Neural cell (in vitro differentiated cells): ENCODE results near the gene LGALS12. TPM values are rescaled to one million over a fixed set of nuclear protein-coding genes. Genes with fewer than 3 reads are reported as not detected.

Source experiments
- H2AFZ ChIP-seq: fragments of 200-600, 300-800 bp; sonication (generic), shearing (Covaris generic); 2 replicates; pipeline ENCODE4 v1.6.0; 2014; ENCODE audit warnings: low read depth, mild to moderate bottlenecking, antibody characterized with exemption, low read length, moderate library complexity
- H3F3A ChIP-seq: fragments of 200-600 bp; shearing (Covaris generic); 2 replicates; pipeline ENCODE4 v1.6.1; 2016; ENCODE audit warnings: mild to moderate bottlenecking, moderate library complexity, mixed read lengths, antibody characterized with exemption, low read length; ENCODE audit not compliant: insufficient read depth, poor library complexity, severe bottlenecking
- H3K27ac ChIP-seq: fragments of 200-600, 300-800 bp; sonication (generic), shearing (Covaris generic); 2 replicates; pipeline ENCODE4 v1.5.1; 2014; ENCODE audit warnings: mild to moderate bottlenecking, low read length, moderate library complexity
- H3K27me3 ChIP-seq: fragments of 300-800, 200-600 bp; sonication (generic), shearing (Covaris generic); 2 replicates; pipeline ENCODE4 v1.6.0; 2014; ENCODE audit warnings: mild to moderate bottlenecking, low read depth, low read length, moderate library complexity; ENCODE audit not compliant: insufficient read depth
- H3K36me3 ChIP-seq: fragments of 300-800, 200-600 bp; sonication (generic), shearing (Covaris generic); 2 replicates; pipeline ENCODE4 v1.5.1; 2014; ENCODE audit warnings: mild to moderate bottlenecking, antibody characterized with exemption, low read length, moderate library complexity; ENCODE audit not compliant: insufficient read depth
- H3K4me2 ChIP-seq: fragments of 300-800, 200-600 bp; sonication (generic), shearing (Covaris generic); 2 replicates; pipeline ENCODE4 v1.6.0; 2014; ENCODE audit warnings: mild to moderate bottlenecking, low read length
- H3K4me3 ChIP-seq: fragments of 300-800, 200-600 bp; sonication (generic), shearing (Covaris generic); 2 replicates; pipeline ENCODE4 v1.5.1; 2014; ENCODE audit warnings: mild to moderate bottlenecking, low read length, moderate library complexity
- H3K79me2 ChIP-seq: fragments of 200-600 bp; shearing (Covaris generic); replicated peaks from 2 replicates; pipeline ENCODE4 v1.6.0; 2014; ENCODE audit warnings: mild to moderate bottlenecking, low read length, moderate library complexity; ENCODE audit not compliant: insufficient read depth
- H3K9ac ChIP-seq: fragments of 300-800, 200-600 bp; sonication (generic), shearing (Covaris generic); 2 replicates; pipeline ENCODE4 v1.6.1; 2016; ENCODE audit warnings: mild to moderate bottlenecking, low read length, mixed read lengths
- H3K9me2 ChIP-seq: fragments of 200-600 bp; shearing (Covaris generic); 2 replicates; pipeline ENCODE4 v1.6.1; 2016; ENCODE audit warnings: mild to moderate bottlenecking, low read length, mixed read lengths; ENCODE audit not compliant: insufficient read depth
- H3K9me3 ChIP-seq: fragments of 200-600, 300-800 bp; sonication (generic), shearing (Covaris generic); 2 replicates; pipeline ENCODE4 v1.6.1; 2016; ENCODE audit warnings: mild to moderate bottlenecking, mixed run types, low read length, moderate library complexity, mixed read lengths
- H4K20me1 ChIP-seq: fragments of 200-600 bp; shearing (Covaris generic); 2 replicates; pipeline ENCODE4 v1.6.1; 2016; ENCODE audit warnings: mild to moderate bottlenecking, mixed run types; ENCODE audit not compliant: insufficient read depth
- CTCF ChIP-seq: fragments of 450-650 bp; IDR thresholded peaks from 2 replicates; pipeline ENCODE4 v1.5.1; 2014; ENCODE audit warnings: antibody characterized with exemption, mild to moderate bottlenecking, moderate library complexity; ENCODE audit not compliant: poor library complexity, severe bottlenecking
- EP300 ChIP-seq: fragments of 450-650 bp; conservative IDR thresholded peaks from 2 replicates; pipeline ENCODE4 v1.6.1; 2014; ENCODE audit warnings: antibody characterized with exemption, mild to moderate bottlenecking, moderate library complexity; ENCODE audit not compliant: poor library complexity, severe bottlenecking
- EZH2 ChIP-seq: fragments of 200-600, 300-800 bp; shearing (Covaris generic), sonication (generic); IDR thresholded peaks from 2 replicates; pipeline ENCODE4 v1.6.1; 2014; ENCODE audit warnings: antibody characterized with exemption, low read length, borderline replicate concordance, mild to moderate bottlenecking; ENCODE audit not compliant: insufficient read depth, poor library complexity, severe bottlenecking
- MXI1 ChIP-seq: fragments of 450-650 bp; conservative IDR thresholded peaks from 2 replicates; pipeline ENCODE4 v1.6.1; 2014; ENCODE audit warnings: antibody characterized with exemption, mild to moderate bottlenecking; ENCODE audit not compliant: poor library complexity, severe bottlenecking
- POLR2AphosphoS5 ChIP-seq: IDR thresholded peaks from 2 replicates; pipeline ENCODE4 v1.6.1; 2012
- RAD21 ChIP-seq: fragments of 450-650 bp; conservative IDR thresholded peaks from 2 replicates; pipeline ENCODE4 v1.6.1; 2014; ENCODE audit warnings: antibody characterized with exemption, mild to moderate bottlenecking, moderate library complexity
- REST ChIP-seq: IDR thresholded peaks from 2 replicates; pipeline ENCODE4 v1.6.1; 2012; ENCODE audit warnings: borderline replicate concordance
- SMC3 ChIP-seq: fragments of 450-650 bp; conservative IDR thresholded peaks from 2 replicates; pipeline ENCODE4 v1.6.1; 2014; ENCODE audit warnings: antibody characterized with exemption, mild to moderate bottlenecking, moderate library complexity; ENCODE audit not compliant: poor library complexity
- TAF1 ChIP-seq: IDR thresholded peaks from 2 replicates; pipeline ENCODE4 v1.6.1; 2012; ENCODE audit warnings: low read depth
- polyA plus RNA-seq: library from polyadenylated mRNA; depleted of rRNA; stranded (reverse); fragments of >200 nt; gene quantifications from 2 replicates; pipeline ENCODE4 v1.2.3, GENCODE V29; 2014

Gene LGALS12
- polyA plus RNA-seq, 1 donor from 2014 or later, result not detected

DNA sequence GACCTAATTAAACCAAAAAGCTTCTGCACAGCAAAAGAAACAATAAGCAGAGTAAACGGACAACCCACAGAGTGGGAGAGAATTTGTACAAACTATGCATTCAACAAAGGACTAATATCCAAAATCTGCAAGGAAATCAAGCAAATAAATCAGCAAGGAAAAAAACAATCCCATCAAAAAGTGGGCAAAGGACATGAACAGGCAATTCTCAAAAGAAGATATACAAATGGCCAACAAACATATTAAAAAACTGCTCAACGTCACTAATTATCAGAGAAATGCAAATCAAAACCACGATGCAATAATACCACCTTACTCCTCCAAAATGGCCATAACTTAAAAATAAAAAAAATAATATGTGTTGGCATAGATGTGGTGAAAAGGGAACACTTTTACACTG, 20.1 kb upstream of the LGALS12 start:
- Histone ChIP-seq H3K4me3 (no peak overlapping the region), H3K9ac (no peak overlapping the region), H3K79me2 (no peaks in the 10 kb centered on the region), H3K4me2 (no peak overlapping the region), H3F3A (no peaks in the 10 kb centered on the region), H3K9me2 (no peaks in the 10 kb centered on the region), H3K36me3 (no peaks in the 10 kb centered on the region), H3K27me3 (peaks cover 9% of the 10 kb centered on the region), H4K20me1 (no peaks in the 10 kb centered on the region), H2AFZ (no peak overlapping the region), H3K27ac (no peak overlapping the region), H3K9me3 (no peaks in the 10 kb centered on the region)
- TF ChIP-seq TAF1, result no peak
- TF ChIP-seq MXI1, result no peak
- no peak for TF ChIP-seq EZH2
- no peak for TF ChIP-seq REST
- no peak for TF ChIP-seq EP300
- TF ChIP-seq RAD21, result no peak
- no peak for TF ChIP-seq SMC3
- no peak for TF ChIP-seq CTCF
- TF ChIP-seq POLR2AphosphoS5, result no peak

DNA sequence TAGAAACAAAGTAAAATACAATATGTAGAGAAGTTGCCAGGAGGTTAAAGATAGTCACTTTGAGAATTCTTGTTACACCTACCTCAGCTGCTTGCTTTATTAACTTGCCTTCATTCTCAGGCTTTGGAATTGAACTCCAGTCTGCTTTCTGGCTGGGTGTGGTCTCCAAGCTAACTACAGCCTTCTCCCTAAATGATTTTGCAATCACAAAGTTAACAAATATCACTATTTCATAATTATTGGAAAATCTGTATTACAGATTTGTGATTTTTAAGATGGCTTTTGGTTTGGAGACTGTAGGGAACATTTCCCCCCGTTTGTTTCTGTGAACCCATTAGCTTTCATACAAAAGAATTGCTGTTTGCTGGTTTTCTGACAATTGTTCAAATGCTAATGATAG, 17.1 kb upstream of the LGALS12 start:
- Histone ChIP-seq H3K9me2 (no peaks in the 10 kb centered on the region), H3K27ac (no peak overlapping the region), H2AFZ (no peak overlapping the region), H3K4me2 (no peak overlapping the region), H3K36me3 (no peaks in the 10 kb centered on the region), H3K27me3 (peaks cover 20% of the 10 kb centered on the region), H3F3A (no peaks in the 10 kb centered on the region), H3K9ac (no peak overlapping the region), H3K9me3 (no peaks in the 10 kb centered on the region), H4K20me1 (no peaks in the 10 kb centered on the region), H3K79me2 (no peaks in the 10 kb centered on the region), H3K4me3 (no peak overlapping the region)
- no peak for TF ChIP-seq MXI1
- TF ChIP-seq POLR2AphosphoS5, result no peak
- TF ChIP-seq CTCF, result no peak
- no peak for TF ChIP-seq EZH2
- no peak for TF ChIP-seq RAD21
- TF ChIP-seq REST, result no peak
- TF ChIP-seq SMC3, result no peak
- no peak for TF ChIP-seq TAF1
- no peak for TF ChIP-seq EP300
